ENCODE measurements around the gene TSPAN15. TPM values are rescaled to one million over a fixed set of nuclear protein-coding genes. Genes with fewer than 3 reads are reported as not detected.

TSPAN15 gene
- total RNA-seq, 1 experiment from 2014 or later, result 108 TPM

DNA sequence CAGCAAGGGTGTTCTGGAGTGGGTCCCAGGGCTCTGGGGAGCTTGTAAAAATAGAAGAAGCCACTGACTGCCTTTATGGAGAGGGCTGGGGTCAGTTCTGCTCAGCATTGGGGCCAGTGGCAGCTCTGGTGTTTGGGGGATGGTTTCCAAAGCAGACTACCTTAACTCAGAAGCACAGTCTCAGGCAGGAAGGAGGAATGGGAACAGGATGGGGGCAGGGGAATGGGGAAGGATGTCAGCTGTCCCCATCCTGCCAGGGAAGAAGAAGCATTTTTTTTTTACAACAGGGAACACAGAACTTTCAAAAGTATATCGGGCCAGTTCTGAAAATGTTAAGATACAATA, 28.8 kb downstream of the TSPAN15 start:
- Histone ChIP-seq H4K20me1 (ENCODE audit: insufficient read depth) (peaks cover 32% of the 10 kb centered on the region; the same call in 1 of the 2 replicates), H3K36me3 (ENCODE audit: low read depth) (no peaks in the 10 kb centered on the region), H2AFZ (no peak overlapping the region), H3K27me3 (ENCODE audit: insufficient read depth, low read depth) (no peaks in the 10 kb centered on the region), H3K9me3 (ENCODE audit: insufficient read depth, low read depth) (no peaks in the 10 kb centered on the region), H3F3A (ENCODE audit: insufficient read depth, low read depth) (no peaks in the 10 kb centered on the region), H3K4me1 (replicated peaks; ENCODE audit: insufficient read depth) (no peaks in the 10 kb centered on the region; the same call in 1 of the 2 replicates), H3K4me2 (no peak overlapping the region), H3K4me3 (no peak overlapping the region), H3K27ac (no peak overlapping the region), H3K79me2 (ENCODE audit: low read depth) (peaks cover 51% of the 10 kb centered on the region), H3K9me2 (ENCODE audit: insufficient read depth) (no peaks in the 10 kb centered on the region)
- intact Hi-C loops (cut with micrococcal nuclease; ENCODE audit: unreplicated experiment), result no loop called here
- DNase-seq, result no peak
- ChIA-PET CTCF (no interaction called here), POLR2A (ENCODE audit: unreplicated experiment) (no interaction called here)
- TF ChIP-seq, protein P1, sequence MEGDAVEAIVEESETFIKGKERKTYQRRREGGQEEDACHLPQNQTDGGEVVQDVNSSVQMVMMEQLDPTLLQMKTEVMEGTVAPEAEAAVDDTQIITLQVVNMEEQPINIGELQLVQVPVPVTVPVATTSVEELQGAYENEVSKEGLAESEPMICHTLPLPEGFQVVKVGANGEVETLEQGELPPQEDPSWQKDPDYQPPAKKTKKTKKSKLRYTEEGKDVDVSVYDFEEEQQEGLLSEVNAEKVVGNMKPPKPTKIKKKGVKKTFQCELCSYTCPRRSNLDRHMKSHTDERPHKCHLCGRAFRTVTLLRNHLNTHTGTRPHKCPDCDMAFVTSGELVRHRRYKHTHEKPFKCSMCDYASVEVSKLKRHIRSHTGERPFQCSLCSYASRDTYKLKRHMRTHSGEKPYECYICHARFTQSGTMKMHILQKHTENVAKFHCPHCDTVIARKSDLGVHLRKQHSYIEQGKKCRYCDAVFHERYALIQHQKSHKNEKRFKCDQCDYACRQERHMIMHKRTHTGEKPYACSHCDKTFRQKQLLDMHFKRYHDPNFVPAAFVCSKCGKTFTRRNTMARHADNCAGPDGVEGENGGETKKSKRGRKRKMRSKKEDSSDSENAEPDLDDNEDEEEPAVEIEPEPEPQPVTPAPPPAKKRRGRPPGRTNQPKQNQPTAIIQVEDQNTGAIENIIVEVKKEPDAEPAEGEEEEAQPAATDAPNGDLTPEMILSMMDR (conservative IDR thresholded peaks at IDR 0.05), result no peak
- TF ChIP-seq EZH2 (IDR thresholded peaks at IDR 0.05; ENCODE audit: low read depth), result no peak
- no TSS peak for BruUV-seq (replicated peaks)

DNA sequence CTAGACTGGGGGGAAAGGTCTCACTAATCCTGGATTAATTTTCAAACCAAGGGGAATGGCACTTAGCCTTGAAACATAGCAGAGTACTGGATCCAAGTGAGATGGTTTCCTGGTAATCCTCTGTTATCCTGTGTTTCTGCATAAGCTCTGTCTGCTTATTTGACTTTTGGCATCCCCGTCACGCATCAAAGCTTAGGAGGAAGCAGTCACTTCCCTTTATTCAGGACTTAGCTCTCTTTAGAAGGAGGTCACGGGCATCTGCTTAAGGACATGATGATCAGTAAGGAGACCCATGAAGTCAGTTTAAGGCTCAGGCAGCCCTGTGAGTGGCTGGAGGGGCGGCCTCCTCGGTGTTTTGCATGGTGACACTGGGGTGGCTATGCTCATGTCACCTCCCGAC, 30.0 kb downstream of the TSPAN15 start:
- no peak for DNase-seq
- H3K36me3 ChIP-seq (ENCODE audit: low read depth), result no peaks in the 10 kb centered on the region
- no peak overlapping the region for H3K4me2 ChIP-seq
- no peaks in the 10 kb centered on the region for H3K9me2 ChIP-seq (ENCODE audit: insufficient read depth)
- H3K9me3 ChIP-seq (ENCODE audit: insufficient read depth, low read depth), result no peaks in the 10 kb centered on the region
- no peak overlapping the region for H2AFZ ChIP-seq
- H3K4me1 ChIP-seq (replicated peaks; ENCODE audit: insufficient read depth), result no peaks in the 10 kb centered on the region
- TF ChIP-seq, protein P1 (conservative IDR thresholded peaks at IDR 0.05), result no peak
- TF ChIP-seq EZH2 (IDR thresholded peaks at IDR 0.05; ENCODE audit: low read depth), result no peak
- no peak overlapping the region for H3K4me3 ChIP-seq
- no peaks in the 10 kb centered on the region for H3K27me3 ChIP-seq (ENCODE audit: insufficient read depth, low read depth)
- no peak overlapping the region for H3K27ac ChIP-seq
- ChIA-PET POLR2A (ENCODE audit: unreplicated experiment) (interaction anchor here (0.8 kb wide), 1 partner anchor 86 kb away, joined by 7 read pairs; no protein-coding TSS in a partner anchor), CTCF (interaction anchor here (0.6 kb wide), 1 partner anchor 151 kb away, joined by 4 read pairs; no protein-coding TSS in a partner anchor)
- intact Hi-C loops (cut with micrococcal nuclease; ENCODE audit: unreplicated experiment), result no loop called here
- peaks cover 26% of the 10 kb centered on the region; the same call in 1 of the 2 replicates for H4K20me1 ChIP-seq (ENCODE audit: insufficient read depth)
- no peaks in the 10 kb centered on the region for H3F3A ChIP-seq (ENCODE audit: insufficient read depth, low read depth)
- H3K79me2 ChIP-seq (ENCODE audit: low read depth), result peaks cover 41% of the 10 kb centered on the region
- no TSS peak for BruUV-seq (replicated peaks)

DNA sequence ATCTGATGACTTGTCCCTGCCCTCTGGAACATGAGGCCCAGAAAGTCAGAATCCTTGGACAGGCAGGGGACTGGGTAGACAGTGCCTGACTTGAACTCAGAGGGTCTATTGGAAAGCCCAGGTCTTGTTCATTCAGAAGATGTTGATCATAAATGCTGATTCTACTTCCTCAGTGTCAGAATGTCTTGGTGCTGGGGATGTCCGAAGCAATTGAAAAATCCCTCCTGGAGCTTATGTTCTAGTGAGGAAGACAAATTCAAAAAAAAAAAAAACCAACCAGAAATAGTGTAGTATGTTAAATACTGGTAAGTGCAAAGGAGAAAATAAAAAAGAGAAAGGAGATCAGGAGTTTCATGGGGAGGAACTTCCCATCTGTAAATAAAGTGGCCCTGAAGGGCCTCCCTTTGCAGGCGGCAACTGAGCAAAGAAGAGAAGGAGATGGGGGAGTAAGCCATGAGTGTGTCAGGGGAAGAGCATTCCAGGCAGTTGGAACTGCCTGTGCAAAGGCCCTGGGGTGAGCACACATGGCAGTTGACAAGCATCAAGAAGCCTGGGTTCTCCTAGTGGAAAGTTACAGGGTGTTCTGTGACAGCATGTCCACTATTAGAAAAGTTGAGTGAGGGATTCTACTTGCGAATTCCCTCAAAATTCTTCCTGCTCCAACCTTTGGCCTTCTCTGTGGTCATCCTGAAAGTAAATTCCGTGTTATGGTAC, 30.7 kb downstream of the TSPAN15 start:
- Histone ChIP-seq H3K79me2 (ENCODE audit: low read depth) (peaks cover 41% of the 10 kb centered on the region), H3K27ac (no peak overlapping the region), H4K20me1 (ENCODE audit: insufficient read depth) (peaks cover 26% of the 10 kb centered on the region; the same call in 1 of the 2 replicates), H3K9me2 (ENCODE audit: insufficient read depth) (no peaks in the 10 kb centered on the region), H3K36me3 (ENCODE audit: low read depth) (peaks cover 4% of the 10 kb centered on the region; the same call in 1 of the 2 replicates), H3K9me3 (ENCODE audit: insufficient read depth, low read depth) (no peaks in the 10 kb centered on the region), H2AFZ (no peak overlapping the region), H3K4me3 (no peak overlapping the region), H3F3A (ENCODE audit: insufficient read depth, low read depth) (no peaks in the 10 kb centered on the region), H3K27me3 (ENCODE audit: insufficient read depth, low read depth) (no peaks in the 10 kb centered on the region), H3K4me2 (no peak overlapping the region), H3K4me1 (replicated peaks; ENCODE audit: insufficient read depth) (no peaks in the 10 kb centered on the region)
- no peak for DNase-seq
- POLR2A ChIA-PET (ENCODE audit: unreplicated experiment), result interaction anchor here (0.8 kb wide), 1 partner anchor 86 kb away, joined by 7 read pairs; no protein-coding TSS in a partner anchor
- intact Hi-C loops (cut with micrococcal nuclease; ENCODE audit: unreplicated experiment), result no loop called here
- TF ChIP-seq, protein P1 (conservative IDR thresholded peaks at IDR 0.05), result no peak
- TF ChIP-seq EZH2 (IDR thresholded peaks at IDR 0.05; ENCODE audit: low read depth), result no peak
- no TSS peak for BruUV-seq (replicated peaks)
- CTCF ChIA-PET, result no interaction called here
